ENCODE measurements around the gene EFS. TPM values are rescaled to one million over a fixed set of nuclear protein-coding genes. Genes with fewer than 3 reads are reported as not detected.

Gene EFS
- total RNA-seq, 1 experiment from 2014 or later, result 0.14 TPM

DNA sequence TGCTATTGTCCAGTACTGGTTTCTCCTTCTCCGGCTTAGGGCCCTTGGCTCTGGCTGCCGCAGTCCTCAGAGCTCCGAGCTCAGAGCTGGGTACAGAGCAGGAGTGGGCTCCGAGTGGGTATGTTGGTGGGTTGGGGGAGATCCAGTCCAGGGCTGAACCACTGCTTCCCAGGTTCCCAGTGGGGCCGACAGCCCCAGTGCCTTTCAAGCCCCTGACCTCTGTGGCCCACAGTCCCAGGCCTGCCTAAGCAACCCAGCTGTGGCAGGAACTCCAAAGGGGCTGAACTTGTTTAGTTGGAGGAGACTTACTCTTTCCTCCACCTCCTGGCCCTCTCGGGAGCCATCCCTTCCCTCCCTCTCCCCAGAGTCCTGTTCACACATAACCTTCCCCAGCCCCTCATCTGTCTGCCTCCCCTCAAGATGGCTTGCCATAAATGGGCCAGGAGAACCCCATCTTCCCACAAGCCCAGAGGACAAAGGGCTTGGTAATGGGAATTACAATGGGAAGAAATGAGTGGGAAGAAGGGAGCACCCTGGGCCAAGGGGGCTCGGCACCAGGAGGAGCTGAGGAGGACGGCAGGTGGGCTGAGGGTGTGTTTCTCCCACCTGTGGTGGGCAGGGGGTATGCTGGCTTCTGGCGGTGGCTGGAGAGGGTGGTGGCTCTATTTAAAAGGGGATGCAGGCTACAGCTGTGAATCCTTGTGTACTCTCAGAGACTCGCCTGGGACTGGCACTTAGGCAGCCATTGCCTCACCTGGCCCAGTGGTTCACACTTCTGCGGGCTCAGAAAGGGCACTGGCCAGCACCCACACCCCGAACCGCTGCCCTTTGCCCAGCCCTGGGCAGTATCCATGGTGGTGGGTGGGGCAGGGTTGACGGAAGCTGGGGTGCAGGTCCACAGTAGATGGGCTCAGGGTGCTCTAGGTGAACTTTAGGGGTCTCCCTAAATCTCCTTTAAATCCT, 46.9 kb upstream of the EFS start:
- TF ChIP-seq, protein P1, sequence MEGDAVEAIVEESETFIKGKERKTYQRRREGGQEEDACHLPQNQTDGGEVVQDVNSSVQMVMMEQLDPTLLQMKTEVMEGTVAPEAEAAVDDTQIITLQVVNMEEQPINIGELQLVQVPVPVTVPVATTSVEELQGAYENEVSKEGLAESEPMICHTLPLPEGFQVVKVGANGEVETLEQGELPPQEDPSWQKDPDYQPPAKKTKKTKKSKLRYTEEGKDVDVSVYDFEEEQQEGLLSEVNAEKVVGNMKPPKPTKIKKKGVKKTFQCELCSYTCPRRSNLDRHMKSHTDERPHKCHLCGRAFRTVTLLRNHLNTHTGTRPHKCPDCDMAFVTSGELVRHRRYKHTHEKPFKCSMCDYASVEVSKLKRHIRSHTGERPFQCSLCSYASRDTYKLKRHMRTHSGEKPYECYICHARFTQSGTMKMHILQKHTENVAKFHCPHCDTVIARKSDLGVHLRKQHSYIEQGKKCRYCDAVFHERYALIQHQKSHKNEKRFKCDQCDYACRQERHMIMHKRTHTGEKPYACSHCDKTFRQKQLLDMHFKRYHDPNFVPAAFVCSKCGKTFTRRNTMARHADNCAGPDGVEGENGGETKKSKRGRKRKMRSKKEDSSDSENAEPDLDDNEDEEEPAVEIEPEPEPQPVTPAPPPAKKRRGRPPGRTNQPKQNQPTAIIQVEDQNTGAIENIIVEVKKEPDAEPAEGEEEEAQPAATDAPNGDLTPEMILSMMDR (IDR thresholded peaks at IDR 0.05; ENCODE audit: insufficient read depth in 1 of 2, low read depth in 1 of 2, low read length in 1 of 2, severe bottlenecking in 1 of 2, unreplicated experiment in 1 of 2), result no peak
- POLR2A ChIA-PET, result no interaction called here
- intact Hi-C loops (cut with micrococcal nuclease; ENCODE audit: unreplicated experiment), result no loop called here
- Histone ChIP-seq H3K9me3 (no peaks in the 10 kb centered on the region), H3K4me1 (no peaks in the 10 kb centered on the region), H3K27me3 (replicated peaks; ENCODE audit: control insufficient read depth, insufficient read depth, low read length) (no peaks in the 10 kb centered on the region), H3K36me3 (ENCODE audit: control insufficient read depth, insufficient read depth, low read length) (no peaks in the 10 kb centered on the region), H3K4me3 (ENCODE audit: low read depth, low read length) (no peak overlapping the region)
- H3K27me3 Mint-ChIP-seq (ENCODE audit: insufficient read depth, unreplicated experiment), result peaks cover 13% of the 10 kb centered on the region
- CTCF ChIA-PET, result no interaction called here
- H3K4me3 Mint-ChIP-seq (ENCODE audit: unreplicated experiment), result no peak overlapping the region
- no peaks in the 10 kb centered on the region for H3K4me1 Mint-ChIP-seq (ENCODE audit: low read depth, unreplicated experiment)
- no peaks in the 10 kb centered on the region for H3K9me3 Mint-ChIP-seq (ENCODE audit: unreplicated experiment)
- H3K36me3 Mint-ChIP-seq (ENCODE audit: insufficient read depth, unreplicated experiment), result no peaks in the 10 kb centered on the region
- DNase-seq, result no peak
- no TSS peak for BruUV-seq (replicated peaks)
- H3K27ac Mint-ChIP-seq (ENCODE audit: unreplicated experiment), result no peak overlapping the region

GRCh38 chr14:23409966-23410635, 45.1 kb upstream of the EFS start:
- Histone ChIP-seq H3K36me3 (ENCODE audit: control insufficient read depth, insufficient read depth, low read length) (no peaks in the 10 kb centered on the region), H3K27me3 (replicated peaks; ENCODE audit: control insufficient read depth, insufficient read depth, low read length) (no peaks in the 10 kb centered on the region), H3K4me3 (ENCODE audit: low read depth, low read length) (no peak overlapping the region), H3K4me1 (no peaks in the 10 kb centered on the region), H3K9me3 (no peaks in the 10 kb centered on the region)
- Mint-ChIP-seq H3K36me3 (ENCODE audit: insufficient read depth, unreplicated experiment) (no peaks in the 10 kb centered on the region), H3K4me1 (ENCODE audit: low read depth, unreplicated experiment) (no peaks in the 10 kb centered on the region), H3K27me3 (ENCODE audit: insufficient read depth, unreplicated experiment) (peaks cover 18% of the 10 kb centered on the region), H3K9me3 (ENCODE audit: unreplicated experiment) (no peaks in the 10 kb centered on the region), H3K4me3 (ENCODE audit: unreplicated experiment) (no peak overlapping the region), H3K27ac (ENCODE audit: unreplicated experiment) (no peak overlapping the region)
- CTCF ChIA-PET, result no interaction called here
- TF ChIP-seq, protein P1 (IDR thresholded peaks at IDR 0.05; ENCODE audit: insufficient read depth in 1 of 2, low read depth in 1 of 2, low read length in 1 of 2, severe bottlenecking in 1 of 2, unreplicated experiment in 1 of 2), result no peak
- BruUV-seq (replicated peaks), result no TSS peak
- POLR2A ChIA-PET, result no interaction called here
- intact Hi-C loops (cut with micrococcal nuclease; ENCODE audit: unreplicated experiment), result no loop called here
- DNase-seq, result no peak

DNA sequence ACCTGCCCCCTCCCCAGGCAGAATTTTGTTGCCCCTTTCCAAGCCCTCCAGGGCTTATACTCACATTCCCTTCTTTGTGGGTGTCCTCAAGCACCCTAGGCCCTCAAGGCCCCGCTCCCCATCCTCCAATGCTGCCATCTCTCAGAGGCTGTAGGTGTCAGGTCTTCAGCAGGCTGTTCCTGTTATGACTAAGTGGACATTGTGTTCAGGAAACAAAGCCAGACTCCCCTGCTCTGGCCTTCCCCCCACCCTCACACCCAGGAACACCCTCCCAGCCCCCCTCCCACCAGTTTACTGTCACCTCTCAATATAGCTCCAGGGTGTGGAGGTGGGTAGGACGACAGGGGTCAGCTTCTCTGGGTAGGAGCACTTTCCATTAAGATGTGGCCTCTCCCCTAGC, 44.5 kb upstream of the EFS start:
- peaks cover 21% of the 10 kb centered on the region for H3K27me3 Mint-ChIP-seq (ENCODE audit: insufficient read depth, unreplicated experiment)
- no peaks in the 10 kb centered on the region for H3K9me3 Mint-ChIP-seq (ENCODE audit: unreplicated experiment)
- no peak for DNase-seq
- TF ChIP-seq, protein P1 (IDR thresholded peaks at IDR 0.05; ENCODE audit: insufficient read depth in 1 of 2, low read depth in 1 of 2, low read length in 1 of 2, severe bottlenecking in 1 of 2, unreplicated experiment in 1 of 2), result no peak
- no peak overlapping the region for H3K27ac Mint-ChIP-seq (ENCODE audit: unreplicated experiment)
- no peak overlapping the region for H3K4me3 ChIP-seq (ENCODE audit: low read depth, low read length)
- intact Hi-C loops (cut with micrococcal nuclease; ENCODE audit: unreplicated experiment), result no loop called here
- POLR2A ChIA-PET, result no interaction called here
- no peaks in the 10 kb centered on the region for H3K27me3 ChIP-seq (replicated peaks; ENCODE audit: control insufficient read depth, insufficient read depth, low read length)
- no peaks in the 10 kb centered on the region for H3K36me3 ChIP-seq (ENCODE audit: control insufficient read depth, insufficient read depth, low read length)
- H3K4me1 ChIP-seq, result no peaks in the 10 kb centered on the region
- CTCF ChIA-PET, result no interaction called here
- no peaks in the 10 kb centered on the region for H3K36me3 Mint-ChIP-seq (ENCODE audit: insufficient read depth, unreplicated experiment)
- H3K9me3 ChIP-seq, result no peaks in the 10 kb centered on the region
- H3K4me3 Mint-ChIP-seq (ENCODE audit: unreplicated experiment), result no peak overlapping the region
- H3K4me1 Mint-ChIP-seq (ENCODE audit: low read depth, unreplicated experiment), result no peaks in the 10 kb centered on the region
- no TSS peak for BruUV-seq (replicated peaks)
